GM18508 (cell line): Measurements from ENCODE around the gene RPS6KL1.

Experiments
- ATAC-seq: cut with Tn5 transposase; IDR thresholded peaks from one replicate; pipeline ENCODE4 v1.9.1; 2021; ENCODE audit warnings: moderate number of reproducible peaks; ENCODE audit not compliant: insufficient read depth, unreplicated experiment

The RPS6KL1 gene

GRCh38 chr14:74864198-74864597 lies 58.9 kb downstream of the RPS6KL1 start:
- ATAC-seq: no peak

GRCh38 chr14:74863274-74863673 lies 59.8 kb downstream of the RPS6KL1 start:
- no peak for ATAC-seq

- no peak for ATAC-seq
These were observed 61.3 kb downstream of the RPS6KL1 start for GRCh38 chr14:74861734-74862090.

- ATAC-seq: no peak
These were observed 61.9 kb downstream of the RPS6KL1 start for GRCh38 chr14:74860899-74861733.

- ATAC-seq: no peak
These were observed 63.1 kb downstream of the RPS6KL1 start for GRCh38 chr14:74859757-74860552.

GRCh38 chr14:74858022-74858421 lies 65.0 kb downstream of the RPS6KL1 start:
- no peak for ATAC-seq

- no peak for ATAC-seq
These were observed 66.7 kb downstream of the RPS6KL1 start for GRCh38 chr14:74856366-74856765.

GRCh38 chr14:74855945-74856344 lies 67.1 kb downstream of the RPS6KL1 start:
- no peak for ATAC-seq

GRCh38 chr14:74855021-74855420 lies 68.0 kb downstream of the RPS6KL1 start:
- no peak for ATAC-seq
